Stimulated activated CD4-positive, alpha-beta T cell treated with anti-CD3 and anti-CD28 coated beads, Interleukin-15, amount 100 ng/mL, for 1 hour (primary cell): Measurements from ENCODE around the gene TRIM49D1.
"Not testable (repeated sequence)": the region's sequence is repeated elsewhere in the genome, so short reads cannot be mapped to it uniquely, and the experiment has no call there.

Experiments
- DNase-seq, 2 donors: peaks; one replicate each; pipeline ENCODE4 v3.0.0-alpha.2; 2020; ENCODE audit warnings: low read depth in 1 of 2, low spot score in 1 of 2

The TRIM49D1 gene

GRCh38 chr11:89922195-89922660 is at the start of gene TRIM49D1:
Gene TRIM49D1 (minus strand): TSS chr11:89922245. CDS start chr11:89917710, 4,535 bp downstream.
- DNase-seq = no peak

- DNase-seq = not testable (repeated sequence)
Measured at GRCh38 chr11:89965737-89966136, 43.7 kb upstream of the TRIM49D1 start, which contains the start of gene TRIM64. Gene TRIM64 (plus strand): TSS chr11:89966037. CDS start chr11:89968504, 2,467 bp downstream.

- not testable (repeated sequence) for DNase-seq
Measured at GRCh38 chr11:89960833-89961232, 38.8 kb upstream of the TRIM49D1 start.

GRCh38 chr11:89923764-89924163 is 1.7 kb upstream of the TRIM49D1 start, which contains the start of gene TRIM49D2:
Gene TRIM49D2 (plus strand): TSS chr11:89924064. CDS start chr11:89926762, 2,698 bp downstream.
- DNase-seq = not testable (repeated sequence)

- not testable (repeated sequence) for DNase-seq
Measured at GRCh38 chr11:89900809-89901208, 21.2 kb downstream of the TRIM49D1 start.

- DNase-seq = not testable (repeated sequence)
Measured at GRCh38 chr11:89893245-89893644, 28.8 kb downstream of the TRIM49D1 start.

- not testable (repeated sequence) for DNase-seq
Measured at GRCh38 chr11:89877511-89877910, 44.5 kb downstream of the TRIM49D1 start.

- DNase-seq = not testable (repeated sequence)
Measured at GRCh38 chr11:89872588-89872987, 49.5 kb downstream of the TRIM49D1 start.

- not testable (repeated sequence) for DNase-seq
Measured at GRCh38 chr11:89865223-89865622, 56.8 kb downstream of the TRIM49D1 start.

GRCh38 chr11:89863906-89864704 is 57.9 kb downstream of the TRIM49D1 start:
- DNase-seq = not testable (repeated sequence)
